K562 (cell line): ENCODE measurements around the gene SFSWAP. TPM values are rescaled to one million over a fixed set of nuclear protein-coding genes. Genes with fewer than 3 reads are reported as not detected.

ENCODE experiments used
- ATAC-seq: fragments of 200-7000 bp; cut with Tn5 transposase; 3 replicates; pipeline ENCODE4 v1.9.1; 2020; ENCODE audit warnings: moderate library complexity
- BruUV-seq: library from RNA; stranded (reverse); fragments of 400-500 nt; replicated peaks from 2 replicates; lab custom pipeline; 2021; lab: Mats Ljungman, UMichigan
- CTCF ChIA-PET: fragments of 300-600 bp; formaldehyde crosslinking; extraction: SDS; loops from one replicate; lab custom pipeline; 2021; ENCODE audit warnings: low intra/inter-chr PET ratio; lab: Yijun Ruan, JAX
- POLR2A ChIA-PET: fragments of 300-600, 350-650 bp; sonication (Branson Sonifier 250); formaldehyde crosslinking; extraction: SDS; loops from one replicate; lab custom pipeline; 2021; ENCODE audit warnings: antibody characterized with exemption, inconsistent platforms; lab: Yijun Ruan, JAX
- DNase-seq, 4 experiments: peaks; one replicate each; pipeline versions ENCODE4 v3.0.0 to v3.0.0-alpha.2; 2011 to 2018; ENCODE audit warnings: low spot score in 3 of 4, mixed read lengths in 3 of 4; ENCODE audit errors: extremely low read depth in 1 of 4
- FAIRE-seq: peaks from 2 replicates; lab custom pipeline; 2011; peaks lifted over from hg19 to GRCh38; lab: Jason Lieb, UNC
- H2AFZ ChIP-seq: 2 replicates; pipeline ENCODE4 v1.6.0; 2011; ENCODE audit warnings: low read depth, low read length, control low read depth, inconsistent platforms
- H3K27ac ChIP-seq: fragments of 200-600 bp; 3 replicates; pipeline ENCODE4 v1.8.0; 2011; ENCODE audit warnings: low read depth, mild to moderate bottlenecking, control low read depth, inconsistent platforms, low read length, moderate library complexity, mixed read lengths; ENCODE audit errors: extremely low read depth
- H3K27me3 ChIP-seq, 2 experiments: fragments of 300-600 bp in 1 of 2; 2 replicates in 1 of 2; 3 replicates in 1 of 2; pipeline versions ENCODE4 v1.6.0 to v1.8.0; 2011; ENCODE audit warnings: inconsistent platforms in 2 of 2, low read length in 2 of 2, mild to moderate bottlenecking in 1 of 2, mixed read lengths in 1 of 2, moderate library complexity in 1 of 2; ENCODE audit not compliant: control insufficient read depth in 2 of 2, insufficient read depth in 2 of 2
- H3K36me3 ChIP-seq: fragments of 300-600 bp; 3 replicates; pipeline ENCODE4 v1.8.0; 2011; ENCODE audit warnings: mild to moderate bottlenecking, low read length, inconsistent platforms; ENCODE audit not compliant: control insufficient read depth, insufficient read depth
- H3K4me1 ChIP-seq, 2 experiments: fragments of 200-600 bp in 1 of 2; replicated peaks in 1 of 2; 2 replicates in 1 of 2; 3 replicates in 1 of 2; pipeline versions ENCODE4 v1.5.1 to v1.8.0; 2011; ENCODE audit warnings: inconsistent platforms in 2 of 2, low read length in 2 of 2, mild to moderate bottlenecking in 1 of 2, mixed read lengths in 1 of 2, moderate library complexity in 1 of 2; ENCODE audit not compliant: control insufficient read depth in 2 of 2, insufficient read depth in 2 of 2
- H3K4me2 ChIP-seq: 2 replicates; pipeline ENCODE4 v1.6.1; 2011; ENCODE audit warnings: low read length, control low read depth, inconsistent platforms, mixed read lengths; ENCODE audit not compliant: insufficient read depth
- H3K4me3 ChIP-seq: fragments of 200-600 bp; sonication (generic), shearing (Covaris generic); 2 replicates; pipeline ENCODE4 v1.5.1; 2016; ENCODE audit warnings: control low read depth, inconsistent platforms
- H3K79me2 ChIP-seq: fragments of 200-600 bp; 3 replicates; pipeline ENCODE4 v1.8.0; 2011; ENCODE audit warnings: low read length, inconsistent platforms; ENCODE audit not compliant: control insufficient read depth, insufficient read depth
- H3K9ac ChIP-seq, 2 experiments: 2 replicates each; pipeline versions ENCODE4 v1.6.0 to v1.6.1; 2011; ENCODE audit warnings: low read depth in 2 of 2, low read length in 2 of 2, control low read depth in 1 of 2, inconsistent platforms in 1 of 2, mild to moderate bottlenecking in 1 of 2, mixed read lengths in 1 of 2; ENCODE audit not compliant: insufficient read depth in 1 of 2
- H3K9me1 ChIP-seq: one replicate; pipeline ENCODE4 v1.6.0; 2011; ENCODE audit warnings: inconsistent platforms, mild to moderate bottlenecking, low read length, moderate library complexity; ENCODE audit not compliant: control insufficient read depth, insufficient read depth
- H3K9me3 ChIP-seq: replicated peaks from 2 replicates; pipeline ENCODE4 v1.5.1; 2011; ENCODE audit warnings: low read depth, low read length, inconsistent platforms; ENCODE audit not compliant: control insufficient read depth, insufficient read depth
- H4K20me1 ChIP-seq: replicated peaks from 2 replicates; pipeline ENCODE4 v1.6.1; 2011; ENCODE audit warnings: low read length, inconsistent platforms, mixed read lengths; ENCODE audit not compliant: control insufficient read depth, insufficient read depth
- GTF2F1 ChIP-seq: IDR thresholded peaks from 2 replicates; pipeline ENCODE4 v1.6.1; 2011; ENCODE audit warnings: low read depth, low read length, improper control_type of control experiment
- HDAC2 ChIP-seq: fragments of 450-650 bp; IDR thresholded peaks from 2 replicates; pipeline ENCODE4 v1.6.1; 2016; ENCODE audit warnings: mild to moderate bottlenecking
- HMBOX1 ChIP-seq: sonication (generic); IDR thresholded peaks from 2 replicates; pipeline ENCODE4 v1.6.1; 2016
- NONO ChIP-seq, 2 experiments: fragments of 200-400 bp in 1 of 2; fragments of 450-650 bp in 1 of 2; formaldehyde crosslinking in 1 of 2; IDR thresholded peaks; 2 replicates each; pipeline ENCODE4 v1.6.1; 2017; ENCODE audit warnings: low read depth in 2 of 2, mild to moderate bottlenecking in 2 of 2, moderate library complexity in 2 of 2, low read length in 1 of 2
- PML ChIP-seq: IDR thresholded peaks from 2 replicates; pipeline ENCODE4 v1.6.1; 2012; ENCODE audit warnings: low read length, inconsistent platforms
- POLR2A ChIP-seq: fragments of 450-650 bp; conservative IDR thresholded peaks from 2 replicates; pipeline ENCODE4 v1.6.1; 2016
- POLR2AphosphoS5 ChIP-seq: IDR thresholded peaks from 2 replicates; pipeline ENCODE4 v1.6.1; 2011; ENCODE audit warnings: mild to moderate bottlenecking, low read depth, low read length, moderate library complexity; ENCODE audit not compliant: control insufficient read depth, insufficient read depth
- POLR2B ChIP-seq: fragments of 450-650 bp; IDR thresholded peaks from 2 replicates; pipeline ENCODE4 v1.6.1; 2018; ENCODE audit warnings: low read depth; ENCODE audit not compliant: partially characterized antibody
- POLR2G ChIP-seq: fragments of 200-400 bp; formaldehyde crosslinking; IDR thresholded peaks from 2 replicates; pipeline ENCODE4 v1.6.1; 2017; ENCODE audit warnings: low read depth, mild to moderate bottlenecking, antibody characterized with exemption, low read length, moderate library complexity
- RBFOX2 ChIP-seq: fragments of 200-400 bp; formaldehyde crosslinking; IDR thresholded peaks from 2 replicates; pipeline ENCODE4 v1.6.1; 2017; ENCODE audit warnings: low read depth, mild to moderate bottlenecking, low read length, moderate library complexity
- RBM34 ChIP-seq: fragments of 200-400 bp; formaldehyde crosslinking; IDR thresholded peaks from 2 replicates; pipeline ENCODE4 v1.6.1; 2018; ENCODE audit warnings: low read length, borderline replicate concordance; ENCODE audit not compliant: insufficient read depth
- SUPT5H ChIP-seq: fragments of 450-650 bp; IDR thresholded peaks from 2 replicates; pipeline ENCODE4 v1.6.1; 2016
- TBP ChIP-seq: optimal IDR thresholded peaks from 2 replicates; pipeline ENCODE3; 2011; ENCODE audit warnings: low read depth, low read length, improper control_type of control experiment
- ZBTB2 ChIP-seq: fragments of 450-650 bp; IDR thresholded peaks from 2 replicates; pipeline ENCODE4 v1.6.1; 2016; ENCODE audit warnings: antibody characterized with exemption
- ZMIZ1 ChIP-seq, 2 experiments: fragments of 150-350 bp in 1 of 2; IDR thresholded peaks; 2 replicates each; pipeline ENCODE4 v1.6.1; 2012 to 2016; ENCODE audit warnings: low read depth in 2 of 2, low read length in 2 of 2, mild to moderate bottlenecking in 1 of 2, moderate library complexity in 1 of 2
- WGBS: fragments of 100-300 bp; shearing (Covaris generic); methylation state at CpG from one replicate; pipeline ENCODE4 v1.1.6; 2016; ENCODE audit warnings: low coverage, mixed read lengths; ENCODE audit not compliant: insufficient coverage; ENCODE audit errors: missing lambda C conversion rate; 5-methylcytosine and 5-hydroxymethylcytosine counted together
- in situ Hi-C: fragments of 300-500 bp; cut with MboI; formaldehyde crosslinking; loops from 4 replicates; pipeline ENCODE4 v1.15.0; 2018; ENCODE audit warnings: inconsistent platforms, mixed read lengths
- intact Hi-C: fragments of 100-400 bp; cut with micrococcal nuclease; formaldehyde crosslinking; loops from 2 replicates; pipeline ENCODE4 v1.14.2; 2022
- polyA plus RNA-seq, 8 experiments: library from polyadenylated mRNA; depleted of rRNA in 4 of 8; stranded (reverse) in 5 of 8; unstranded in 3 of 8; fragments of >200 nt; fragmentation: Nextera tagmentation in 2 of 8; fragmentation: Illumina TruSeq in 1 of 8; extraction: Ambion mirVana in 2 of 8; extraction: Trizol in 1 of 8; gene quantifications; 2 replicates each; pipeline versions ENCODE4 v1.2.1 to v1.2.3, GENCODE V29; 2011 to 2014; ENCODE audit warnings: inconsistent platforms in 1 of 8, missing spikeins in 1 of 8
- total RNA-seq, 7 experiments: library from RNA; depleted of rRNA in 6 of 7; stranded (reverse); fragments of >200 nt in 6 of 7; fragmentation: Illumina TruSeq in 2 of 7; extraction: Trizol in 2 of 7; gene quantifications; 2 replicates each; pipeline versions ENCODE4 v1.2.1 to v1.2.3, GENCODE V29; 2011 to 2021; ENCODE audit warnings: low replicate concordance in 1 of 7
- TF ChIP-seq, protein P1 (sequence below): fragments of 250-450 bp; sonication (Bioruptor Pico); IDR thresholded peaks from 2 replicates; pipeline ENCODE4 v1.8.0; 2022; ENCODE audit warnings: moderate library complexity, mild to moderate bottlenecking, inconsistent platforms

Gene SFSWAP
- total and polyA plus RNA-seq, 9 of the 15 experiments (the other 6 are each of a cell fraction or from before 2014, with no cell fraction given): 2.4 to 60.4 (median 32.6) TPM

- CTCF ChIA-PET: no interaction called here
- Histone ChIP-seq H3K9me3 (no peaks in the 10 kb centered on the region), H3K4me2 (no peak overlapping the region), H2AFZ (no peak overlapping the region), H3K9ac (no peak overlapping the region), H3K4me3 (no peak overlapping the region), H3K27me3 (peaks cover 22 to 37% of the 10 kb centered on the region in 2 experiments; a peak in 4 of 5 replicates), H3K9me1 (peaks cover 3% of the 10 kb centered on the region), H3K4me1 (peaks cover 0 to 7% of the 10 kb centered on the region in 2 experiments; a peak in 1 of 5 replicates), H3K79me2 (no peaks in the 10 kb centered on the region), H3K27ac (no peak overlapping the region), H4K20me1 (no peaks in the 10 kb centered on the region; the same call in 1 of the 2 replicates), H3K36me3 (no peaks in the 10 kb centered on the region)
- BruUV-seq: no TSS peak
- DNase-seq (no peak), FAIRE-seq (no peak), ATAC-seq (peak; percentile 51)
- POLR2A ChIA-PET: no interaction called here
- WGBS: 4% methylated on average over 8 of the region's 8 CpGs
- in situ Hi-C loops (loop anchor here (10.0 kb wide), 1 partner anchor 1596 kb away; no protein-coding TSS in a partner anchor), intact Hi-C loops (no loop called here)
- TF ChIP-seq NONO (IDR thresholded peaks at IDR 0.05; ENCODE audit: low read depth in 2 of 2, low read length in 1 of 2) (no peak), POLR2G (peak; percentile 22; the same call in 1 of the 2 replicates), HMBOX1 (no peak), PML (peak; percentile 71), ZMIZ1 (IDR thresholded peaks at IDR 0.05; ENCODE audit: low read depth in 2 of 2, low read length in 2 of 2) (peak in 1 of 2 experiments; percentile 81; a peak in 1 of 4 replicates), RBFOX2 (peak; percentile 32; the same call in 1 of the 2 replicates), ZBTB2 (no peak), RBM34 (no peak), TBP (peak; percentile 87), GTF2F1 (peak; percentile 74; the same call in 1 of the 2 replicates), POLR2A (peak; percentile 87), SUPT5H (peak; percentile 52; the same call in 1 of the 2 replicates), POLR2B (peak; percentile 31), HDAC2 (no peak), POLR2AphosphoS5 (peak; percentile 75)
- TF ChIP-seq, protein P1, sequence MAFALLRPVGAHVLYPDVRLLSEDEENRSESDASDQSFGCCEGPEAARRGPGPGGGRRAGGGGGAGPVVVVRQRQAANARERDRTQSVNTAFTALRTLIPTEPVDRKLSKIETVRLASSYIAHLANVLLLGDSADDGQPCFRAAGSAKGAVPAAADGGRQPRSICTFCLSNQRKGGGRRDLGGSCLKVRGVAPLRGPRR (CRISPR knock-in tag): no peak
Measured at GRCh38 chr12:131671276-131671675, 39.6 kb upstream of the SFSWAP start.
